HG03565 (cell line): Measurements from ENCODE around the gene GPR75.

ENCODE experiments used
- ATAC-seq: cut with Tn5 transposase; IDR thresholded peaks from one replicate; pipeline ENCODE4 v1.9.1; 2021; ENCODE audit warnings: mild to moderate bottlenecking, moderate library complexity; ENCODE audit not compliant: unreplicated experiment

The GPR75 gene

GRCh38 chr2:53811601-53812000 is 48.2 kb downstream of the GPR75 start:
- ATAC-seq: no peak
